H9 (cell line): ENCODE data around the gene TMEM266. TPM values are rescaled to one million over a fixed set of nuclear protein-coding genes. Genes with fewer than 3 reads are reported as not detected.

Source experiments
- DNase-seq: peaks from one replicate; pipeline ENCODE4 v3.0.0-alpha.2; 2017
- H2AFZ ChIP-seq: one replicate; pipeline ENCODE4 v1.6.1; 2013; ENCODE audit warnings: mild to moderate bottlenecking, low read length, control low read depth, moderate library complexity
- H2AK5ac ChIP-seq: 2 replicates; pipeline ENCODE4 v1.6.1; 2013; ENCODE audit warnings: low read length, control low read depth, mixed read lengths; ENCODE audit not compliant: insufficient read length
- H2BK120ac ChIP-seq: one replicate; pipeline ENCODE4 v1.6.1; 2013; ENCODE audit warnings: low read depth, mild to moderate bottlenecking, low read length, control low read depth, inconsistent platforms; ENCODE audit not compliant: poor library complexity, severe bottlenecking
- H2BK12ac ChIP-seq: 2 replicates; pipeline ENCODE4 v1.6.1; 2013; ENCODE audit warnings: low read length, control low read depth, mixed read lengths, low read depth; ENCODE audit not compliant: insufficient read length
- H2BK15ac ChIP-seq: 2 replicates; pipeline ENCODE4 v1.6.1; 2013; ENCODE audit warnings: low read depth, low read length, control low read depth
- H2BK20ac ChIP-seq: one replicate; pipeline ENCODE4 v1.6.1; 2013; ENCODE audit warnings: low read depth, mild to moderate bottlenecking, low read length, control low read depth, inconsistent platforms; ENCODE audit not compliant: poor library complexity, severe bottlenecking
- H2BK5ac ChIP-seq: 2 replicates; pipeline ENCODE4 v1.6.1; 2013; ENCODE audit warnings: low read length, control low read depth, mixed read lengths; ENCODE audit not compliant: insufficient read length
- H3K14ac ChIP-seq: 2 replicates; pipeline ENCODE4 v1.6.1; 2013; ENCODE audit warnings: low read length, control low read depth; ENCODE audit not compliant: insufficient read depth
- H3K18ac ChIP-seq: 2 replicates; pipeline ENCODE4 v1.6.1; 2013; ENCODE audit warnings: low read depth, mild to moderate bottlenecking, mixed read lengths, low read length, control low read depth; ENCODE audit not compliant: insufficient read length
- H3K23ac ChIP-seq: 2 replicates; pipeline ENCODE4 v1.6.1; 2013; ENCODE audit warnings: low read length, control low read depth, mixed read lengths, low read depth; ENCODE audit not compliant: insufficient read length
- H3K23me2 ChIP-seq: 2 replicates; pipeline ENCODE4 v1.6.1; 2013; ENCODE audit warnings: low read depth, mild to moderate bottlenecking, mixed read lengths, low read length, control low read depth; ENCODE audit not compliant: insufficient read length, poor library complexity, severe bottlenecking
- H3K27ac ChIP-seq: 2 replicates; pipeline ENCODE4 v1.5.1; 2013; ENCODE audit warnings: low read length, control low read depth, mixed read lengths, low read depth; ENCODE audit not compliant: insufficient read length
- H3K27me3 ChIP-seq: 2 replicates; pipeline ENCODE4 v1.6.1; 2013; ENCODE audit warnings: low read length, control low read depth, inconsistent platforms; ENCODE audit not compliant: insufficient read depth
- H3K4ac ChIP-seq: 2 replicates; pipeline ENCODE4 v1.6.1; 2013; ENCODE audit warnings: low read depth, mild to moderate bottlenecking, control low read depth, inconsistent platforms, low read length, moderate library complexity
- H3K4me1 ChIP-seq: 2 replicates; pipeline ENCODE4 v1.6.1; 2013; ENCODE audit warnings: low read length, control low read depth, inconsistent platforms; ENCODE audit not compliant: insufficient read depth
- H3K4me2 ChIP-seq: 2 replicates; pipeline ENCODE4 v1.6.1; 2013; ENCODE audit warnings: low read length, control low read depth, mixed read lengths; ENCODE audit not compliant: insufficient read length, insufficient read depth
- H3K56ac ChIP-seq: 2 replicates; pipeline ENCODE4 v1.6.1; 2013; ENCODE audit warnings: low read depth, mild to moderate bottlenecking, mixed read lengths, low read length, control low read depth; ENCODE audit not compliant: insufficient read length
- H3K79me1 ChIP-seq: 2 replicates; pipeline ENCODE4 v1.6.1; 2013; ENCODE audit warnings: low read depth, mild to moderate bottlenecking, moderate library complexity, low read length, control low read depth, inconsistent platforms; ENCODE audit not compliant: insufficient read depth, poor library complexity, severe bottlenecking
- H3K79me2 ChIP-seq: 2 replicates; pipeline ENCODE4 v1.6.1; 2013; ENCODE audit warnings: low read length, control low read depth, inconsistent platforms; ENCODE audit not compliant: insufficient read depth
- H3K9ac ChIP-seq: 2 replicates; pipeline ENCODE4 v1.6.1; 2013; ENCODE audit warnings: low read length, control low read depth, mixed read lengths; ENCODE audit not compliant: insufficient read length; ENCODE audit errors: extremely low read depth
- H3K9me3 ChIP-seq: one replicate; pipeline ENCODE4 v1.6.1; 2013; ENCODE audit warnings: low read depth, low read length, inconsistent platforms; ENCODE audit not compliant: control insufficient read depth
- H3T11ph ChIP-seq: one replicate; pipeline ENCODE4 v1.6.1; 2013; ENCODE audit warnings: mild to moderate bottlenecking, low read length, control low read depth, inconsistent platforms
- H4K20me1 ChIP-seq: one replicate; pipeline ENCODE4 v1.6.1; 2013; ENCODE audit not compliant: control insufficient read depth, insufficient read length, insufficient read depth
- H4K5ac ChIP-seq: 2 replicates; pipeline ENCODE4 v1.6.1; 2013; ENCODE audit warnings: low read depth, mild to moderate bottlenecking, mixed read lengths, low read length, control low read depth; ENCODE audit not compliant: insufficient read length
- H4K8ac ChIP-seq: replicated peaks from 2 replicates; pipeline ENCODE4 v1.6.1; 2013; ENCODE audit warnings: low read length, control low read depth, mixed read lengths, low read depth; ENCODE audit not compliant: insufficient read length
- H4K91ac ChIP-seq: 2 replicates; pipeline ENCODE4 v1.6.1; 2013; ENCODE audit warnings: low read depth, mild to moderate bottlenecking, moderate library complexity, mixed read lengths, low read length, control low read depth; ENCODE audit not compliant: insufficient read length
- H3K27ac Mint-ChIP-seq, 3 experiments: 2 replicates in 2 of 3; 3 replicates in 1 of 3; pipeline ENCODE4 v1.8.0; 2020 to 2021; ENCODE audit warnings: mixed read lengths in 3 of 3, mild to moderate bottlenecking in 1 of 3, moderate library complexity in 1 of 3
- H3K27me3 Mint-ChIP-seq: 2 replicates; pipeline ENCODE4 v1.8.0; 2021; ENCODE audit warnings: low read depth, mild to moderate bottlenecking, moderate library complexity, mixed read lengths
- H3K36me3 Mint-ChIP-seq, 3 experiments: 2 replicates in 2 of 3; 3 replicates in 1 of 3; pipeline ENCODE4 v1.8.0; 2020 to 2021; ENCODE audit warnings: low read depth in 3 of 3, mixed read lengths in 3 of 3; ENCODE audit not compliant: insufficient read depth in 1 of 3
- H3K4me1 Mint-ChIP-seq, 2 experiments: 2 replicates each; pipeline ENCODE4 v1.8.0; 2020; ENCODE audit warnings: mixed read lengths in 2 of 2
- H3K4me3 Mint-ChIP-seq, 2 experiments: 2 replicates in 1 of 2; 3 replicates in 1 of 2; pipeline ENCODE4 v1.8.0; 2020 to 2021; ENCODE audit warnings: mild to moderate bottlenecking in 2 of 2, mixed read lengths in 2 of 2, moderate library complexity in 1 of 2
- H3K9me3 Mint-ChIP-seq, 2 experiments: 2 replicates in 1 of 2; 3 replicates in 1 of 2; pipeline ENCODE4 v1.8.0; 2020; ENCODE audit warnings: mild to moderate bottlenecking in 2 of 2, mixed read lengths in 2 of 2, moderate library complexity in 1 of 2
- CTCF ChIP-seq: fragments of 200-600 bp; sonication (generic); conservative IDR thresholded peaks from 3 replicates; pipeline ENCODE4 v1.8.0; 2021; ENCODE audit warnings: antibody characterized with exemption, mild to moderate bottlenecking
- WGBS: extraction: QIAGEN DNeasy Blood & Tissue Kit; methylation state at CpG from one replicate; pipeline ENCODE4 v1.1.7; 2013; ENCODE audit warnings: missing lambda C conversion rate, low lambda C conversion rate, mixed read lengths; ENCODE audit not compliant: insufficient read length; ENCODE audit errors: extremely low coverage; 5-methylcytosine and 5-hydroxymethylcytosine counted together
- total RNA-seq: library from RNA; stranded (reverse); gene quantifications from 2 replicates; pipeline ENCODE4 v1.2.1, GENCODE V29; 2021

Gene TMEM266
- total RNA-seq, 1 experiment from 2014 or later = 0.81 TPM

GRCh38 chr15:76222159-76222558 lies 162.4 kb downstream of the TMEM266 start:
- Mint-ChIP-seq H3K27ac (no peak overlapping the region), H3K4me3 (no peak overlapping the region), H3K4me1 (no peaks in the 10 kb centered on the region; a peak in 1 of 4 replicates), H3K27me3 (no peaks in the 10 kb centered on the region), H3K36me3 (peaks cover 9 to 37% (median 30%) of the 10 kb centered on the region in 3 experiments), H3K9me3 (peaks cover 2 to 10% of the 10 kb centered on the region in 2 experiments; a peak in 2 of 5 replicates)
- TF ChIP-seq CTCF = no peak
- no peaks in the 10 kb centered on the region for H3K27me3 ChIP-seq
- H2BK120ac ChIP-seq = no peak overlapping the region
- no CpG with 5 or more reads among the region's 4 CpGs for WGBS
- H4K8ac ChIP-seq = no peak overlapping the region
- H3K4me2 ChIP-seq = no peak overlapping the region
- H2BK12ac ChIP-seq = no peak overlapping the region
- no peaks in the 10 kb centered on the region for H3K79me1 ChIP-seq
- H3K23me2 ChIP-seq = no peaks in the 10 kb centered on the region
- H2BK15ac ChIP-seq = no peak overlapping the region
- H2AFZ ChIP-seq = no peak overlapping the region
- DNase-seq = no peak
- no peak overlapping the region for H2BK5ac ChIP-seq
- no peak overlapping the region for H3K56ac ChIP-seq
- H3K23ac ChIP-seq = no peak overlapping the region
- no peaks in the 10 kb centered on the region for H4K20me1 ChIP-seq
- H3K4ac ChIP-seq = no peak overlapping the region
- no peak overlapping the region for H3T11ph ChIP-seq
- no peak overlapping the region for H3K18ac ChIP-seq
- no peak overlapping the region for H3K14ac ChIP-seq
- no peak overlapping the region for H2BK20ac ChIP-seq
- no peak overlapping the region for H3K9ac ChIP-seq
- H3K79me2 ChIP-seq = no peaks in the 10 kb centered on the region
- no peak overlapping the region for H4K91ac ChIP-seq
- no peak overlapping the region for H2AK5ac ChIP-seq
- H3K4me1 ChIP-seq = no peaks in the 10 kb centered on the region
- H4K5ac ChIP-seq = no peak overlapping the region
- H3K27ac ChIP-seq = no peak overlapping the region
- no peaks in the 10 kb centered on the region for H3K9me3 ChIP-seq
